Activated T-cell treated with anti-CD3 and anti-CD28 coated beads, Interleukin-2, amount 50 U/mL, for 24 hours (primary cell): ENCODE data around the gene CRK.
A peak's percentile ranks its signal among the peaks of the same experiment; 100 is the strongest.

ENCODE experiments used
- DNase-seq: peaks from one replicate; pipeline ENCODE4 v3.0.0-alpha.2; 2020
- H3K27ac Mint-ChIP-seq: 2 replicates; pipeline ENCODE4 v1.8.0; 2020; ENCODE audit warnings: mild to moderate bottlenecking, mixed read lengths
- H3K27me3 Mint-ChIP-seq: 2 replicates; pipeline ENCODE4 v1.8.0; 2020; ENCODE audit warnings: mixed read lengths
- H3K36me3 Mint-ChIP-seq: 2 replicates; pipeline ENCODE4 v1.8.0; 2020; ENCODE audit warnings: low read depth, mixed read lengths
- H3K4me1 Mint-ChIP-seq: 2 replicates; pipeline ENCODE4 v1.8.0; 2020; ENCODE audit warnings: low read depth, mixed read lengths
- H3K4me3 Mint-ChIP-seq: 2 replicates; pipeline ENCODE4 v1.8.0; 2020; ENCODE audit warnings: mild to moderate bottlenecking, moderate library complexity, mixed read lengths
- H3K9me3 Mint-ChIP-seq: 2 replicates; pipeline ENCODE4 v1.8.0; 2020; ENCODE audit warnings: mixed read lengths

Gene CRK

GRCh38 chr17:1491443-1492248 lies 35.6 kb upstream of the CRK start:
- H3K27me3 Mint-ChIP-seq = peaks cover 4% of the 10 kb centered on the region
- peak; percentile 67 for DNase-seq
- H3K36me3 Mint-ChIP-seq = peaks cover 15% of the 10 kb centered on the region

GRCh38 chr17:1490643-1491442 lies 34.8 kb upstream of the CRK start:
- peak overlapping the region; percentile 85 for H3K4me3 Mint-ChIP-seq
- no peaks in the 10 kb centered on the region for H3K9me3 Mint-ChIP-seq
- peak; percentile 81 for DNase-seq
- H3K36me3 Mint-ChIP-seq = peaks cover 7% of the 10 kb centered on the region
- peaks cover 4% of the 10 kb centered on the region for H3K27me3 Mint-ChIP-seq
- peaks cover 36% of the 10 kb centered on the region for H3K4me1 Mint-ChIP-seq
- H3K27ac Mint-ChIP-seq = peak overlapping the region; percentile 76

More at GRCh38 chr17:1491443-1492248, 35.6 kb upstream of the CRK start:
- Mint-ChIP-seq H3K9me3 (no peaks in the 10 kb centered on the region), H3K27ac (peak overlapping the region; percentile 87), H3K4me1 (peaks cover 34% of the 10 kb centered on the region), H3K4me3 (peak overlapping the region; percentile 85)

GRCh38 chr17:1488826-1489270 lies 32.8 kb upstream of the CRK start:
- no peaks in the 10 kb centered on the region for H3K36me3 Mint-ChIP-seq
- H3K4me1 Mint-ChIP-seq = peaks cover 41% of the 10 kb centered on the region
- DNase-seq = no peak
- no peaks in the 10 kb centered on the region for H3K9me3 Mint-ChIP-seq
- no peak overlapping the region for H3K27ac Mint-ChIP-seq
- peaks cover 4% of the 10 kb centered on the region for H3K27me3 Mint-ChIP-seq
- H3K4me3 Mint-ChIP-seq = peak overlapping the region; percentile 60

DNA sequence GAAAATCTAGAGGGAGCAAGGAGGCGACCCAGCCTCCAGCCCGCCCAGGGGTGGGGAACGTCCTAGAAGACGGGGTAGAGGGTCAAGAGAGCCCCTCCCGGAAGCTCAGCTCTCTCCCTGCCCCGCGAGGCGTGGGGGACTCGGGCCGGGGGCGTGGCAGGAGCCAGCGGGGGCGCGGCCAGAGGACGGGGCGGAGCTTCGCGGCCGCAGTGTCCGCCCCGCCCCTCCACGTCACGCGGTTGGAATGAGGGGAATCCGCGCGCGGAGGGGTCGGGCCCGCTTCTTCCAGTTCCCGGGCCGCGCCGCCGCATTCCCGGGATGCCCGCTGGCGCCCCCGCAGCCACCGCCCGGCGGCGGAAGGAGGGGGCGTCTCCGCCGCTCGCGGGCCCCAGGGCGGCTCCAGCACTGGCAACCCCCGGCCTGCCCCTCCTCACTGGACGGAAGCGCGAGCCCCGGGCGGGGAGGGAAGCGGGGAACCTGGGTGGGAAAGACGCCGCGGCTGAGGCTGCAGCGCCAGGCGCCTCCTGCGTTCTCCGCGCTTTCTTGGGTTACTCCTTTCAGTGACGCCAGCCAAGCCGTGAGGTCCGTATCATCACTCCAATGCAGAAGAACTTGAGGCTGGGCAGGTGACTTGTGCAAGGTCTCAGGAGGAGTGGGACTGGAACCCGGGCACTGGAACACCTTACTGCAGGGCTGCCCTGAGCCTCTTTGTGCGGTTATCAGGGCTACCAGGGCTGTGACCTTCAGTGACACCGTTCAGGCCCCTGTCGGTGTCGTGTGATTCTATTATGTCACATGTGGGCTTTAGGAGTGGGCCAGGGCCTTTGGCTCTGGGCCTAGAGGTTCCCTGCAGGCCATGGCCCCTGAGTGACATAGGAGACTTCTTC lies 32.1 kb upstream of the CRK start:
- H3K4me1 Mint-ChIP-seq = peaks cover 41% of the 10 kb centered on the region
- DNase-seq = peak; percentile 83
- peak overlapping the region; percentile 52 for H3K27ac Mint-ChIP-seq
- H3K4me3 Mint-ChIP-seq = peak overlapping the region; percentile 75
- no peaks in the 10 kb centered on the region for H3K9me3 Mint-ChIP-seq
- no peaks in the 10 kb centered on the region for H3K36me3 Mint-ChIP-seq
- peaks cover 4% of the 10 kb centered on the region for H3K27me3 Mint-ChIP-seq

GRCh38 chr17:1486802-1487695 lies 31.0 kb upstream of the CRK start:
- DNase-seq = peak; percentile 81
- H3K36me3 Mint-ChIP-seq = no peaks in the 10 kb centered on the region
- H3K9me3 Mint-ChIP-seq = no peaks in the 10 kb centered on the region
- H3K27me3 Mint-ChIP-seq = peaks cover 2% of the 10 kb centered on the region
- peaks cover 36% of the 10 kb centered on the region for H3K4me1 Mint-ChIP-seq
- peak overlapping the region; percentile 75 for H3K4me3 Mint-ChIP-seq
- H3K27ac Mint-ChIP-seq = peak overlapping the region; percentile 75

DNA sequence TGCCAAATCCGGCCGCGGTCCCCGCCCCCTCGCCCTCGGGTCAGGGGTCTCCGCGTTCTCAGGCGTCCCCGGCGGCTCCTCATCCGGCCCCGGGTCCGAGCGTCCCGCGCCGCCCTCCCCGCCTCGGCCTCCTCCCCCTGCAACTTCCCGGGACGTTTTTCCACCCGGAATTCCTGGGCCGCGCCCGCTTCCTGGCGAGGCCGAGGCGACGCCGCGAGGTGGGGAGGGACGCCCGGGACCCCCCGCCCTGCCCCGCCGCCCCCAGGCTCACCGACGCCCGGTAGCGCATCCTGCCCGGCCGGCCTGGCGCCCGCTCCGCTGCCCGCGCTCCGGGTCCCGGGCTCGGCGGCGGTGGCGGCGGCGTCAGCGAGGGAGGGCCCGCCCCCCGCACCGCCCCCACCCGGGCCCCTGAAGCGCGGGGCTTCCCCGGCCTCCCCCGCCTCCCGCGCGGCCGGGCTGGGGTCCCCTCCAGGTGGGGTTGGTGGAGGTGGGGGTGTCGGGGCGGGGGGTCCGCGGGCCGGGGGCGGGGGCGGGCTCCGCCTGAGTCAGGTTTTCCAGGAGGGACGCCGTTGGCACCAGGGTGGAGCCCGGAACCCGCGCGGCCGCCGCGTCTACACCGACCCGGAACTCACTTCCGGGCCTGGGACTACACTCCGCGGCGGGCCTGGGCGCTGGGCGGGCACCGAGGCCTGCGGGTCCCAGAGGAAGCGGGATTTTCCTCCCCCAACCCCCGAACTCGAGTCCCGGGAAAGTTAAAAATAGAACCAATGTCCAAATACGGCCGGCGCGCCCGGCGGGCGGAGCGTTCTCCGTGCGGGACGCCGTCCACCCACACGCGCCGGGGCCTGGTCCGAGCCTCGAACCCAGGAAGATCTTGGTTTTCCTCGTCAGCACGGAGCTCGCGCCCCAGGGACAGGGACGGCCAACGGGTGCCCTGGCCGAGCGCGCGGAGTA lies 29.7 kb upstream of the CRK start:
- Mint-ChIP-seq H3K27ac (no peak overlapping the region), H3K4me1 (peaks cover 31% of the 10 kb centered on the region), H3K27me3 (no peaks in the 10 kb centered on the region), H3K4me3 (peak overlapping the region; percentile 67), H3K36me3 (peaks cover 8% of the 10 kb centered on the region), H3K9me3 (no peaks in the 10 kb centered on the region)
- peak; percentile 79 for DNase-seq

DNA sequence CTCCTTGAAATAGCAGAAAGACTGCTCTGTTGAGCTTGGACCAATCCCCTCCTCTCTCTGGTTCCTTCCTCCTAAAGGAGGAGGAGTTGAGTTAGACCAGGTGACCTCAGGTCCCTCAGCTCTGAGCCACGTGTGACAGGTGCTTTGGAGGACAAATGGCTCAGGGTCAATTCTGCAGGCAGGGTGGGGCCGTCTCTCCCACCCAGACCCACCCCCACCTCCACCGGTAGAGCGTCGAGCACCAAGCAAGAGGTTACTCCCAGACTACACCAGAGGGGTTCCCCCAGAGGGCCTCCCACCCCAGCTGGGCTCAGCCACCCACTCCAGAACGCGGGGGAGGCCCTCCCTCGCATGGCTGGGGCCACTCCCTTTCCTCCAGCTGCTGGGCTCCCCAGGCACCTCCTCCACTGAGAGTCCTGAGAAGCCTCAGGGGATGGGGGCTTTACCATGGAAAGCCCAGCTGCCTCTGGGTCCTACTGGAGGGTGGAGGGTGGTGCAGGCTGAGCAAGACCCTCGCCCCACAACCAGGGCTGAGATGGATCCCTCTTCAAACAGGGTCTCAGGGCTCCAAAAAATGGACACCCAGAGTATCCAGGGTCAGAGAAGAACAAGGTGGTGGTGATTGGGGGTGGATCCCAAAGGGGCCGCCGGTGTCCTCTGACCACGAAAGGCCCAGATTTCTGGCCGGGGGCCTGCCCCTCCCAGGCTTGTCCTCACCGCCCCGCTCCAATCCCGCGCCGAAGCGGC lies 28.8 kb upstream of the CRK start:
- DNase-seq = peak; percentile 56
- Mint-ChIP-seq H3K9me3 (no peaks in the 10 kb centered on the region), H3K4me3 (peak overlapping the region; percentile 71), H3K27ac (peak overlapping the region; percentile 82), H3K27me3 (no peaks in the 10 kb centered on the region), H3K4me1 (peaks cover 25% of the 10 kb centered on the region), H3K36me3 (peaks cover 12% of the 10 kb centered on the region)

GRCh38 chr17:1484060-1484535 lies 28.1 kb upstream of the CRK start:
- Mint-ChIP-seq H3K4me1 (peaks cover 24% of the 10 kb centered on the region), H3K9me3 (no peaks in the 10 kb centered on the region), H3K27me3 (no peaks in the 10 kb centered on the region), H3K4me3 (no peak overlapping the region), H3K36me3 (peaks cover 16% of the 10 kb centered on the region), H3K27ac (no peak overlapping the region)
- DNase-seq = no peak

- H3K27ac Mint-ChIP-seq = no peak overlapping the region
- H3K36me3 Mint-ChIP-seq = peaks cover 21% of the 10 kb centered on the region
- H3K4me1 Mint-ChIP-seq = peaks cover 14% of the 10 kb centered on the region
- no peak overlapping the region for H3K4me3 Mint-ChIP-seq
- no peak for DNase-seq
- H3K9me3 Mint-ChIP-seq = no peaks in the 10 kb centered on the region
- H3K27me3 Mint-ChIP-seq = no peaks in the 10 kb centered on the region
Observed at GRCh38 chr17:1482680-1483079, 26.6 kb upstream of the CRK start.

DNA sequence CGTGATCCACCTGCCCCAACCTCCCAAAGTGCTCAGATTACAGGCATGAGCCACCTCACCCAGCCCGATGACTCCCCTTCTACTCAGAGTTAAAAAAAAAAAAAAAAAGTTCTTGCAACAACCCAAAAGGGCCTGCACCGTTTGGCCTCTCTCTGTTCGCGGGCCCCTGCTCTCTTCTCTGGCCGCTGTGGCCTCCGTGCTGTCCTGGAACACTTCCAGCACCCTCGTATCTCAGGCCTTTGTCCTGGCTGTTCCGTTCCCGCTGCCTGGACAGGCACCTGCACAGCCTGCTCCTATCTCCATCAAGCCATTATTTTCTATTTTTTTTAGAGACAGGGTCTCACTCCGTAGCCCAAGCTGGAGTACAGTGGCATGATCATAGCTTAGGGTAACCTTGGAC lies 25.7 kb upstream of the CRK start:
- Mint-ChIP-seq H3K9me3 (no peaks in the 10 kb centered on the region), H3K4me1 (peaks cover 7% of the 10 kb centered on the region), H3K27me3 (no peaks in the 10 kb centered on the region), H3K4me3 (no peak overlapping the region), H3K27ac (no peak overlapping the region), H3K36me3 (peaks cover 21% of the 10 kb centered on the region)
- DNase-seq = no peak

- H3K36me3 Mint-ChIP-seq = peaks cover 21% of the 10 kb centered on the region
- no peaks in the 10 kb centered on the region for H3K9me3 Mint-ChIP-seq
- no peak overlapping the region for H3K4me3 Mint-ChIP-seq
- peaks cover 5% of the 10 kb centered on the region for H3K4me1 Mint-ChIP-seq
- H3K27ac Mint-ChIP-seq = no peak overlapping the region
- H3K27me3 Mint-ChIP-seq = no peaks in the 10 kb centered on the region
- no peak for DNase-seq
Observed at GRCh38 chr17:1480747-1481465, 24.9 kb upstream of the CRK start.
